NCI-H345 (cell line): ENCODE measurements around the gene DHRS7B.
"Not testable (repeated sequence)": the region's sequence is repeated elsewhere in the genome, so short reads cannot be mapped to it uniquely, and the experiment has no call there.

ENCODE experiments used
- DNase-seq: peaks from one replicate; lab custom pipeline; 2025; lab: John Stamatoyannopoulos, UW

Gene DHRS7B

DNA sequence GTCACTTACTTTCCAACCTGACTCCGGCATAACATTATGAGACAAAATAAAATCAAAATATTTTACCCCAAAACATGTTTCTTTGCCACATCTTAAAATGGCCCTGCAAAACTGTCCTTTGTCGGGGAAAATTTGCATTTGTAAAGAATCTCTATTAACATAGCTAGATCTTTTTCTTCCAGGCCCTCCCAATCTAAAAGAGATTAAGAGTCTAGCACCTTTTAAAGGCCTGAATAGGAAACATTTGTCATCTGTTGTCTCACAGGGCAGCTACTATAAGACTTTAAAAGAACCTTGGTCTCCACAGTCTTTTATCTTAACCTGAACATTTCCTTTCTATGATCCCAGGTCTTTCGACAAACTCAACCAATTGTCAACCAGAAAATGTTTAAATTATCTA, 18.1 kb upstream of the DHRS7B start:
- no peak for DNase-seq

GRCh38 chr17:21113049-21113690, 13.6 kb upstream of the DHRS7B start:
- no peak for DNase-seq

- no peak for DNase-seq
Observed at GRCh38 chr17:21113716-21114115, 13.0 kb upstream of the DHRS7B start.

GRCh38 chr17:21114791-21115190, 12.0 kb upstream of the DHRS7B start:
- DNase-seq = not testable (repeated sequence)

- peak; percentile 62 for DNase-seq
Observed at GRCh38 chr17:21119247-21119918, 7.4 kb upstream of the DHRS7B start.

DNA sequence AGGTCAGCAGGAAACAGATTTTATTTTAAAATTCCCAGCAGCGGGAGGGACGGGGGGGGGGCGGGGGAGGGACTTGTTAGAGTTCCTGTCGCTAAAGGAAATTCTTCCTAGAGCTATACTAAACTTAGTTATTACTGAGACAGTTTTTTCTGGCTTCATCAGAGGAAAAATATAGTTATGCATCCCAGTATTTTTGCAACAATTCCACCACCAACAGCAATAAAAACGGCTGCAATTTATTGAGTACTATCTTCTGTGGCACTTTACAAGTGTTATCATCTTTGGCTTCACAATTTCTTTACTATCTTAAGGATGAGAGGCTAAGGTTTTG, 6.9 kb upstream of the DHRS7B start:
- no peak for DNase-seq

DNA sequence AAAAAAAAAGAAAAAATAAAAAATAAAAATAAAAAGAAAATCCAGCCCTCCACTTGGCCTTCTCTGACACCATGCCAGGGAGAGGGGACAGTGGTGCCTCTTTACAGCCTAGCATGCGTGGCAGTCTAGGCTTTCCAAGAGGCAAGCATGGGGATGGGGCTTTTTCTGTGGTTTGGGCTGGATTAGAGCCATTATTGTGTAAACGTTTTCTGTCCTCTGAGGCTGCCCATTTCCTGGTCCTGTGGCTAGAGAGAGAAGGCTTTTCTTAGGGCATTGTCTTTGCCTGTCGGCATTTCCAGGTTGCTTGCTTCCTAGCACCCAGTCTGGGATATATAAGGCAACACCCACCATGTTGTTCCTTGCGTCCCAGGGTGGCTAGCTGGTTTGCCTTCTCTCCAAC, 2.7 kb upstream of the DHRS7B start:
- DNase-seq = no peak

GRCh38 chr17:21124517-21124916, 2.2 kb upstream of the DHRS7B start:
- DNase-seq = not testable (repeated sequence)

GRCh38 chr17:21125862-21126261, 902 bp upstream of the DHRS7B start:
- no peak for DNase-seq

- DNase-seq = no peak
Observed at GRCh38 chr17:21127509-21128077, 829 bp downstream of the DHRS7B start.

GRCh38 chr17:21129023-21129681, 2.4 kb downstream of the DHRS7B start:
- DNase-seq = peak; percentile 4

GRCh38 chr17:21131137-21131536, 4.4 kb downstream of the DHRS7B start:
- no peak for DNase-seq

DNA sequence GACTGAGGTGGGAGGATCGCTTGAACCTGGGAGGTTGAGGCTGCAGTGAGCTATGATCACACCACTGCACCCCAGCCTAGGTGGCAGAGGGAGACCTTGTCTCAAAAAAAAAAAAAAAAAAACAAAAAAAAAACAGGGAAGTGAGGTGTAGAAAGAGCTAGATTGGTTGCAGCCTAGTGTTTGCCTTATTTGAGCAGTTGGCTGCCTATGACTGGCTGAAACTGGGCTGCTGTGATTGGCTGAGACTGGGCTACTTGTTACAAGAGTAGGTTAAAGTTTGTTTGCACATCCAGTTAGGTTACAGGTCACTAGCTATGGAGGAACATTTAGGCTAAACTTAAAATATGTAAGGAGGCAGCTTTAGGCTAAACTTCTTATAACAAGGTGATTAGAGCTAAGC, 5.7 kb downstream of the DHRS7B start:
- no peak for DNase-seq

DNA sequence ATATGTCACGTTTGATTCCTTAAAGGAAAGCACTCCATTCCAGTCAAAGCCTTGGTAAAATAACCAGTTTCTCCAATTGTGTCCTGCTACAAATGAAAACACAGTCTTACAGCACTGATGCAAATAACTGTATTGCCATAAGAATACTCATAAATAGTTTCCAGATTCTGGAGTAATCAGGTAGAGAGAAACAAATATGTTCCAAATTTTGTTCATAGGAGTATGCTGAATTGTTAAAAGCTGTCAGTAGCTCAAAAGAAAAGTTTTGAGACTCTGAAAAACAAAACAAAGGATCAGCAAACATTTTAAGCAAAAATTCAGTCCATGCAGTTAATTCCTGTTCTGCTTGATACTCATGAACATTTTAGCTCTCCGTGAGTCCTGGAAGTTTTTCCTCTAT, 7.8 kb downstream of the DHRS7B start:
- no peak for DNase-seq

DNA sequence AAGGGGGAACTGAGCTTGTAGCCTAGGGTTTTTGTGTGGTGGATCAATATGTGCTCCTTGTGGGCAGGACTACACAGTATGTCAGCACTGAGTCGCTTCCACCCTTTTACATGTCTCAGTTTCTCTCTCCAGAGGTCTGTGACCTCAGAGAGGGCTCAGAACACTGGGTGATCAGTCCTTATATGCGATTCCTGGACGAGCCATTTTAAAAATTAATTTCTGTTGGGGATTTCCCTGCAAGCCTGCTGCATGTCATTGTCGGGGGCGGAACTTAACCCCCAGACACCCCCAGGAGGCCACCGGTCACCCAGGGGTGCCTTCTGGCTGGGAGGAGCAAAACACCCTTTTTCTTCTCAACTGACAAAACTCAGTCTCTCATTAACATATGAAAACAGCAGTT, 14.1 kb downstream of the DHRS7B start:
- no peak for DNase-seq

DNA sequence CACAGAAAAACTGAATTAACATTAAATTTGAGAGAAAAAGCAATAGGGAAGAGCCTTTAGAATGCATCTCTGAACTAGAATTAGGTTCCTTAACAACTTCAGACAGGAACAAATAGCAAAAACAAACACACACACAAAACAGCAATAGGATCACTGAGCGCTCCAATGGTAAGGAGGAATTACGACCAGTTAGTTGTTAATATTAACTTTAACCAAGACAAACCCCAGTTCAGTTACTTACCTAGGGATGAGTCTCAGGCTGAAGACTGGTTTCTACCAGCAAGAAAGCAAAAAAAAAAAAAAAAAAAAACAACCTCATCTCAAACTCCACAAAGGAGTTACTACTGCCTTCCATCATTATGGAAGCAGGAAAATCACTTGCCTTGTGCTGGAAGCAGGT, 14.6 kb downstream of the DHRS7B start:
- DNase-seq = no peak

- DNase-seq = not testable (repeated sequence)
Observed at GRCh38 chr17:21142065-21142464, 15.3 kb downstream of the DHRS7B start.

DNA sequence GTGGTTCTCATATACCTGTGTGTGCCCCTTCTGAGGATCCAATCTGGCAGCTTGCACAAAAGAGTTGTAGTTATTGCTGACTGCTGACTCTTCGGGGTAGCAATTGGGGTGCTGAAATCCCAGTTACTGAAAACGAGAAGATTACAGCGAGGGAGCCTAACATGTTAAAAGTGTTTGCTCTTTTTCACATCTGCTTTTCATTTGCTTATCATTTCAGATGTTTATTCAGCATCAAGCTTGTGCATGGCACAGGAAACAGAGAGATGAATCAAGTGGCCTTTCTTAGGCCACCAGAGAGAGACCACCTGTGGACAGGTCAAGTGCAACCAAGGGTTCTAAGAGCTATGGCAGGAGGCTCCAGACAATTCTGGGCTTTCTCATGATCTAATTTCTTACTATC, 16.9 kb downstream of the DHRS7B start:
- no peak for DNase-seq

GRCh38 chr17:21144299-21144698, 17.5 kb downstream of the DHRS7B start:
- DNase-seq = not testable (repeated sequence)

GRCh38 chr17:21146362-21147015, 19.7 kb downstream of the DHRS7B start:
- DNase-seq = no peak

DNA sequence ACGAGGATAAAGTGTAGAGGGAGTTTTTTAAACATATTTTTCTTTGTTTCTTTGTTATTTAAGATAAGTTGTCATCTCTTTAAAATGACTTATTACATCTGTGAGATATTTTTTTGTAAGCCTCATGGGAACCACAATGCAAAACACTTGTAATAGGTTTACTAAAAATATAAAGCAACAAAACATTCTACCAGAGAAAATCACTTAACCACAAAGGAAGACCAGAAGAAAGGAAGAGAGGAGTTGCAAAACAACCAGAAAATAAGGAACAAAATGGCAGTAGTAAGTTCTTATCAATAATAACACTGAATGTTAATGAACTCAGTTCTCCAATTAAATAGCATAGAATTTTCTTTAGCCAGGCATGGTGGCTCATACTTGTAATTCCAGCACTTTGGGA, 22.9 kb downstream of the DHRS7B start:
- no peak for DNase-seq

DNA sequence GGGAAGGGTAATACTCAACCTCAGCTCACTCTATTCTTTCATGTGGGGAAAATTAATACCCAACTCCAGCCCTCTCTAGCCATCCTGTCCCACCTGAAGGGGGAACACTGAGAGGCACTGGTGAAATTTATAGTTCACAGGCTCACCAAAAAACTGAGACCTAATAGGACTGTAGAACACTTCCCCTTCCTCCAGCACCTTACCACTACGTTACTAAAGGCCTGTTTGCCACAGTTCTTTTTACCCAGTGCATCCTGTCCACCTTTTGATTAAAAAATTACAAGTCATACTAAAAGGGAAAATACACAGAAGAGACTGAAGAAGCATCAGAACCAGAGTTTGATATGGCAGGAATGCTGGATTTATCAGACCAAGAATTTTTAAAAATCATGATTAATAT, 26.0 kb downstream of the DHRS7B start:
- no peak for DNase-seq
